ENCODE measurements around the gene POLA1. TPM values are rescaled to one million over a fixed set of nuclear protein-coding genes. Genes with fewer than 3 reads are reported as not detected.
A peak's percentile ranks its signal among the peaks of the same experiment; 100 is the strongest.

The POLA1 gene
- total RNA-seq, 1 experiment from 2014 or later = 24.1 TPM

- peak; percentile 82 for DNase-seq (ENCODE audit: low read depth)
These were observed 2.6 kb downstream of the POLA1 start for GRCh38 chrX:24696294-24696693.

GRCh38 chrX:24702362-24703184, 8.9 kb downstream of the POLA1 start:
- DNase-seq (ENCODE audit: low read depth) = no peak

- no peak for DNase-seq (ENCODE audit: low read depth)
These were observed 9.4 kb downstream of the POLA1 start for GRCh38 chrX:24703185-24703494.

- no peak for DNase-seq (ENCODE audit: low read depth)
These were observed 25.1 kb downstream of the POLA1 start for GRCh38 chrX:24718771-24719170.

- no peak for DNase-seq (ENCODE audit: low read depth)
These were observed 26.3 kb downstream of the POLA1 start for GRCh38 chrX:24720036-24720435.

- no peak for DNase-seq (ENCODE audit: low read depth)
These were observed 34.8 kb downstream of the POLA1 start for GRCh38 chrX:24728530-24728929.

- DNase-seq (ENCODE audit: low read depth) = no peak
These were observed 39.2 kb downstream of the POLA1 start for GRCh38 chrX:24732766-24733500.

GRCh38 chrX:24741330-24741729, 47.6 kb downstream of the POLA1 start:
- DNase-seq (ENCODE audit: low read depth) = no peak

- no peak for DNase-seq (ENCODE audit: low read depth)
These were observed 54.5 kb downstream of the POLA1 start for GRCh38 chrX:24748196-24748595.

GRCh38 chrX:24759786-24760185, 66.1 kb downstream of the POLA1 start:
- DNase-seq (ENCODE audit: low read depth) = peak; percentile 17

GRCh38 chrX:24760363-24761000, 66.8 kb downstream of the POLA1 start:
- DNase-seq (ENCODE audit: low read depth) = peak; percentile 81

- DNase-seq (ENCODE audit: low read depth) = peak; percentile 71
These were observed 67.6 kb downstream of the POLA1 start for GRCh38 chrX:24761306-24761705.

GRCh38 chrX:24763989-24764388, 70.3 kb downstream of the POLA1 start:
- no peak for DNase-seq (ENCODE audit: low read depth)

GRCh38 chrX:24767557-24767956, 73.8 kb downstream of the POLA1 start:
- DNase-seq (ENCODE audit: low read depth) = peak; percentile 3

- DNase-seq (ENCODE audit: low read depth) = no peak
These were observed 74.8 kb downstream of the POLA1 start for GRCh38 chrX:24768556-24768955.

- DNase-seq (ENCODE audit: low read depth) = peak; percentile 17
These were observed 80.9 kb downstream of the POLA1 start for GRCh38 chrX:24774650-24775049.

GRCh38 chrX:24775891-24776290, 82.2 kb downstream of the POLA1 start:
- DNase-seq (ENCODE audit: low read depth) = no peak

- no peak for DNase-seq (ENCODE audit: low read depth)
These were observed 83.9 kb downstream of the POLA1 start for GRCh38 chrX:24777660-24778059.

GRCh38 chrX:24782011-24782410, 88.3 kb downstream of the POLA1 start:
- no peak for DNase-seq (ENCODE audit: low read depth)

GRCh38 chrX:24789047-24789446, 95.3 kb downstream of the POLA1 start:
- DNase-seq (ENCODE audit: low read depth) = no peak

- DNase-seq (ENCODE audit: low read depth) = no peak
These were observed 96.4 kb downstream of the POLA1 start for GRCh38 chrX:24790166-24790565.

GRCh38 chrX:24796204-24796603, 102.5 kb downstream of the POLA1 start:
- no peak for DNase-seq (ENCODE audit: low read depth)

GRCh38 chrX:24799078-24799477, 105.4 kb downstream of the POLA1 start:
- DNase-seq (ENCODE audit: low read depth) = no peak
